ENCODE data around the gene PDXP.

- no peak for TF ChIP-seq EZH2 (IDR thresholded peaks at IDR 0.05; ENCODE audit: insufficient read depth, poor library complexity, severe bottlenecking)
- TF ChIP-seq EZH2phosphoT487 (IDR thresholded peaks at IDR 0.05; ENCODE audit: insufficient read depth, low read depth): no peak
Measured at GRCh38 chr22:37610480-37611129, 47.9 kb upstream of the PDXP start.

Measured in GM23248 (cell line).